Measurements from ENCODE around the gene TMEM179. TPM values are rescaled to one million over a fixed set of nuclear protein-coding genes. Genes with fewer than 3 reads are reported as not detected.

Gene TMEM179
- total RNA-seq, 1 experiment from 2014 or later, result not detected

GRCh38 chr14:104636131-104636530 lies 31.6 kb upstream of the TMEM179 start:
- H3K9ac ChIP-seq (ENCODE audit: low read length), result no peak overlapping the region
- no TSS peak for BruUV-seq (replicated peaks)
- CTCF ChIA-PET, result no interaction called here

GRCh38 chr14:104635717-104636116 lies 31.1 kb upstream of the TMEM179 start:
- Histone ChIP-seq H3K9me2 (replicated peaks; ENCODE audit: low read length) (no peaks in the 10 kb centered on the region), H3F3A (ENCODE audit: low read length, unreplicated experiment) (no peaks in the 10 kb centered on the region), H3K79me2 (ENCODE audit: low read length) (no peaks in the 10 kb centered on the region), H3K27me3 (ENCODE audit: low read length) (peaks cover 80% of the 10 kb centered on the region), H3K4me2 (ENCODE audit: low read length) (no peak overlapping the region), H3K36me3 (ENCODE audit: low read depth, low read length) (no peaks in the 10 kb centered on the region), H4K20me1 (ENCODE audit: low read length) (no peaks in the 10 kb centered on the region), H3K9me3 (ENCODE audit: low read length) (no peaks in the 10 kb centered on the region), H3K4me3 (ENCODE audit: low read length) (no peak overlapping the region), H3K27ac (ENCODE audit: low read length) (no peak overlapping the region), H3K9ac (ENCODE audit: low read length) (no peak overlapping the region), H3K4me1 (ENCODE audit: insufficient read depth, low read length) (0 out of 2 replicates have a peak, but pooled peaks cover 10% of the 10 kb centered on the region), H2AFZ (ENCODE audit: low read length) (no peak overlapping the region)
- intact Hi-C loops (cut with micrococcal nuclease), result loop anchor here (10.0 kb wide), 1 partner anchor 61 kb away; the partner anchor contains the start of gene C14orf180
- no TSS peak for BruUV-seq (replicated peaks)
- TF ChIP-seq EZH2 (IDR thresholded peaks at IDR 0.05; ENCODE audit: low read length, unreplicated experiment) (no peak), CTCF (conservative IDR thresholded peaks at IDR 0.05; ENCODE audit: low read depth, low read length) (no peak), EZH2phosphoT487 (IDR thresholded peaks at IDR 0.05; ENCODE audit: borderline replicate concordance, low read length) (no peak)
- DNase-seq, result no peak
- ATAC-seq, result no peak
- ChIA-PET CTCF (no interaction called here), POLR2A (ENCODE audit: unreplicated experiment) (no interaction called here)

More at GRCh38 chr14:104636131-104636530, 31.6 kb upstream of the TMEM179 start:
- Histone ChIP-seq H3K9me3 (ENCODE audit: low read length) (no peaks in the 10 kb centered on the region), H3K27me3 (ENCODE audit: low read length) (peaks cover 76% of the 10 kb centered on the region), H3F3A (ENCODE audit: low read length, unreplicated experiment) (no peaks in the 10 kb centered on the region), H3K9me2 (replicated peaks; ENCODE audit: low read length) (no peaks in the 10 kb centered on the region), H2AFZ (ENCODE audit: low read length) (no peak overlapping the region), H4K20me1 (ENCODE audit: low read length) (no peaks in the 10 kb centered on the region), H3K79me2 (ENCODE audit: low read length) (no peaks in the 10 kb centered on the region), H3K4me1 (ENCODE audit: insufficient read depth, low read length) (0 out of 2 replicates have a peak, but pooled peaks cover 10% of the 10 kb centered on the region), H3K4me3 (ENCODE audit: low read length) (no peak overlapping the region), H3K36me3 (ENCODE audit: low read depth, low read length) (no peaks in the 10 kb centered on the region), H3K4me2 (ENCODE audit: low read length) (no peak overlapping the region), H3K27ac (ENCODE audit: low read length) (no peak overlapping the region)
- TF ChIP-seq EZH2 (IDR thresholded peaks at IDR 0.05; ENCODE audit: low read length, unreplicated experiment) (no peak), CTCF (conservative IDR thresholded peaks at IDR 0.05; ENCODE audit: low read depth, low read length) (no peak), EZH2phosphoT487 (IDR thresholded peaks at IDR 0.05; ENCODE audit: borderline replicate concordance, low read length) (no peak)
- DNase-seq (no peak), ATAC-seq (no peak)
- intact Hi-C loops (cut with micrococcal nuclease), result loop anchor here (10.0 kb wide), 1 partner anchor 61 kb away; the partner anchor contains the start of gene C14orf180
- POLR2A ChIA-PET (ENCODE audit: unreplicated experiment), result no interaction called here

- intact Hi-C loops (cut with micrococcal nuclease), result loop anchor here (10.0 kb wide), 1 partner anchor 60 kb away; the partner anchor contains the start of gene C14orf180
- H3K9me3 ChIP-seq (ENCODE audit: low read length), result no peaks in the 10 kb centered on the region
- ATAC-seq, result no peak
- CTCF ChIA-PET, result no interaction called here
- H3K36me3 ChIP-seq (ENCODE audit: low read depth, low read length), result no peaks in the 10 kb centered on the region
- H3K9me2 ChIP-seq (replicated peaks; ENCODE audit: low read length), result no peaks in the 10 kb centered on the region
- H3K27me3 ChIP-seq (ENCODE audit: low read length), result peaks cover 86% of the 10 kb centered on the region
- H3K4me3 ChIP-seq (ENCODE audit: low read length), result no peak overlapping the region
- H3K4me2 ChIP-seq (ENCODE audit: low read length), result no peak overlapping the region
- no peak overlapping the region for H3K9ac ChIP-seq (ENCODE audit: low read length)
- no peak overlapping the region for H3K27ac ChIP-seq (ENCODE audit: low read length)
- 0 out of 2 replicates have a peak, but pooled peaks cover 10% of the 10 kb centered on the region for H3K4me1 ChIP-seq (ENCODE audit: insufficient read depth, low read length)
- no peak overlapping the region for H2AFZ ChIP-seq (ENCODE audit: low read length)
- no peaks in the 10 kb centered on the region for H3F3A ChIP-seq (ENCODE audit: low read length, unreplicated experiment)
- no peak for DNase-seq
- BruUV-seq (replicated peaks), result no TSS peak
- TF ChIP-seq CTCF (conservative IDR thresholded peaks at IDR 0.05; ENCODE audit: low read depth, low read length), result no peak
- TF ChIP-seq EZH2 (IDR thresholded peaks at IDR 0.05; ENCODE audit: low read length, unreplicated experiment), result no peak
- TF ChIP-seq EZH2phosphoT487 (IDR thresholded peaks at IDR 0.05; ENCODE audit: borderline replicate concordance, low read length), result no peak
- no peaks in the 10 kb centered on the region for H3K79me2 ChIP-seq (ENCODE audit: low read length)
- POLR2A ChIA-PET (ENCODE audit: unreplicated experiment), result no interaction called here
- H4K20me1 ChIP-seq (ENCODE audit: low read length), result no peaks in the 10 kb centered on the region
These were observed 30.5 kb upstream of the TMEM179 start for GRCh38 chr14:104634886-104635570.
